GM23248 (cell line): Measurements from ENCODE around the gene GEN1.

Experiments used
- EZH2 ChIP-seq: fragments of 200-600 bp; sonication (generic); IDR thresholded peaks from 2 replicates; pipeline ENCODE4 v1.6.1; 2018; ENCODE audit warnings: antibody characterized with exemption, mild to moderate bottlenecking; ENCODE audit not compliant: insufficient read depth, poor library complexity, severe bottlenecking
- EZH2phosphoT487 ChIP-seq: fragments of 200-600 bp; sonication (generic); IDR thresholded peaks from 2 replicates; pipeline ENCODE4 v1.6.1; 2018; ENCODE audit warnings: antibody characterized with exemption, moderate library complexity, mild to moderate bottlenecking, low read depth; ENCODE audit not compliant: insufficient read depth

- TF ChIP-seq EZH2: no peak
- TF ChIP-seq EZH2phosphoT487: no peak
Observed at GRCh38 chr2:17733599-17733998, 20.3 kb upstream of the GEN1 start.
